SK-MEL-5 (cell line): ENCODE data around the gene DNAH8. TPM values are rescaled to one million over a fixed set of nuclear protein-coding genes. Genes with fewer than 3 reads are reported as not detected.

Experiments
- DNase-seq: peaks from one replicate; pipeline ENCODE4 v3.0.0-alpha.2; 2016; ENCODE audit warnings: low read depth, low spot score
- in situ Hi-C: cut with HindIII; loops from 2 replicates; pipeline ENCODE4 v1.10.0; 2016; ENCODE audit warnings: low sequenced_read_pairs, high pct_unique_total_duplicates, low pct_unique_long_range_greater_than_20kb
- total RNA-seq: library from RNA; depleted of rRNA; stranded (reverse); fragments of >200 nt; shearing (Covaris generic); gene quantifications from 2 replicates; pipeline ENCODE4 v1.2.3, GENCODE V29; 2014

Gene DNAH8
- total RNA-seq, 1 experiment from 2014 or later: under 0.01 TPM

DNA sequence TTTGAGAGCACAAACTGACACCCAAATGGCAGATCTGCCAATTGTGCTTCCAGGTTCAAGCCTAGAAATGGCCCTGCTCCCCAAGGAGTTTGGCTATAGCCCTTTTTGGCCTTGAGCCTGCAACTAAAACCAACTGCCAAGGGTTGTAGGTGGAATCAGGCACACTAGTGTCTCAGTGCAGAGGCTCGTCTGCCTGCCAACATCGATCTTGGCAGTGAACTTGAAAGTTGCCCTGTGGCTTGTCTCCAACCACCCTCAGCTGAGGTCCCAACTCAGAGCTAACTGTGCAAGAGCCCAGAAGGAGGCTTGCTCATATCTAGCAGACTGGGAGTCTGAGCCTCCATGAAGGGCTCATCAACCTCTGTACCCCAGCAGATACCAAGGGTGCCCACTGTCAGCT lies 240.8 kb downstream of the DNAH8 start:
- in situ Hi-C loops: no loop called here
- no peak for DNase-seq

DNA sequence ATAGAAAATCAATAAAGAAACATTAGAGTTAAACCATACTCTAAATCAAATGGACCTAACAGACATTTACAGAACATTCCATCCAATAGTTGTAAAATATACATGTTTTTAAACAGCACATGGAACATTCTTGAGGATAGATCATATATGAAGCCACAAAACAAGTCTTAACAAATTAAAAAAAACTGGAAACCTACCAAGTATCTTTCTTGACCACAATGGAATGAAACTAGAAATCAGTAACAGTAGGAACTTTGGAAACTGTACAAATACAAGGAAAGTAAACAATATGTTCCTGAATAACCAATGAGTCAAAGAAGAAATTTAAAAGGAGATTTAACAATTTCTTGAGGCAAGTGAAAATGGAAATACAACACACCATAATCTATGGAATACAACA lies 242.3 kb downstream of the DNAH8 start:
- in situ Hi-C loops: no loop called here
- DNase-seq: no peak

DNA sequence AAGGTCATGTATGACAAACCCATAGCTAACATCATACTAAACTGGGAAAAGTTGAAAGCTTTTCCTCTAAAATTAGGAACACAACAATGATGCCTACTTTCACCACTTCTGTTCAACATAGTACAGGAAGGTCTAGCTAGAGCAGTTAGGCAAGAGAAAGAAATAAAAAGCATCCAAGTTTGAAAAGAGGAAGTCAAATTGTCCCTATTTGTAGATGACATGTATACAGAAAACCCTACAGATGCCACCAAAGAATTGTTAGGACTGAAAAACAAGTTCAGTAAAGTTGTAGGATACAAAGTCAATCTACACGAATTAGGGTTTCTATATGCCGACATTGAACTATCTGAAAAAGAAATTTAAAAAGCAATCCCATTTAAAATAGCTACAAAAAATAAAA lies 244.0 kb downstream of the DNAH8 start:
- DNase-seq: no peak
- in situ Hi-C loops: no loop called here

DNA sequence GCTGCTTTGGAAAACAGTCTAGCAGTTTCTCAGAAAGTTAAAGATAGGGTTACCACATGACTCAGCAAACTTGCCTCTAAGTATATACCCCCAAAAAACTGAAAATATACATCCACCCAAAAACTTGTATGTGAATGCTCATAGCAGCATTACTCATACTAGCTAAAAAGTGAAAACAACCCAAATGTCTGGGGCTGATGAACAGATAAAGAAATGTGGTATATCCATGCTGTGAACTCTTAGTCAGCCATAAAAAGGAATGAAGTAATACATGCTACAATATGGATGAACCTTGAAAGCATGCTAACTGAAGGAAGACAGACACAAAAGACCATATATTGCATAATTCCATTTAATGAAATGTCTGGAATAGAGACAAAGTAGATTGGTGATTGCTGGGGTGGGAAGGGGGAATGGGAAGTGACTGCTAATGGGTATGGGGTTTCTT lies 253.6 kb downstream of the DNAH8 start:
- in situ Hi-C loops: no loop called here
- no peak for DNase-seq

DNA sequence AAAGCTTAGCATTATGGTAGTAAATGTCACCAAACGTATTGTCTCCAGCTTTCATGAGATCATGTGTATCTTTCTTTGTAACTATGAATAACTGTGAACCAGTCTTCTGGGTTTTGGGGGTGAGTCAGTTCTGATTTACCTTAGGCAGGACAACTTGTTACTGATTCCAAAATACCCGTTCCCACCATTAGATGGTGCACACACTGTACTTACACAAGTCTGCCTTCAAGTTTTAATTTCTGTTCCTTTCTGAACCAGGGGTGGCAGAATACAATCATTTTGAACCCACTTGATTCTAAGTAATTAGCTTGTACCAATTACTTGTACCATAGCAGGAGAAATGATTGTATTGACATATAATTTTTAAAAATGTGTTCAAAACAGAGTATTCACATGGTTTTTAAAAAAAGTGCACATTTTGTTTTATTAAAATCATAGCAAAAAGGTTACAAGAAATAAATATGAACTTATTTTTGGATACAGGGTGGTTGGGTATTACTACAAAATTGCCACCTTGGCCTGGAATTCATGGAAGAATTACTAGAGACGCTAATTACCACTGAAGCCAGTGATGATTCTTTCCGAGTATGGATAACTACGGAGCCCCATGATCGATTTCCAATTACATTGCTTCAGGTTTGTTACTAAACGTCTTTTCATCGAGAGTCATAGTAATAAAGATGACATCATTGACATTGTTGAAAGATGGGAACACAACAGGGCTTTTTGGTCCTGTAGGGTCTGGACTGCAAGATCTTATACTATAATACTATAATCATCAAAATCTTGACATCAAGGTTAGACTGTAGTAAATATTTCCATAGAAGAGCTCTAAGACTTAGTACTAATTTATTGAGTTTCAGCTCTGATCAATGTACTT lies 258.3 kb downstream of the DNAH8 start:
- in situ Hi-C loops: no loop called here
- DNase-seq: peak; percentile 77

DNA sequence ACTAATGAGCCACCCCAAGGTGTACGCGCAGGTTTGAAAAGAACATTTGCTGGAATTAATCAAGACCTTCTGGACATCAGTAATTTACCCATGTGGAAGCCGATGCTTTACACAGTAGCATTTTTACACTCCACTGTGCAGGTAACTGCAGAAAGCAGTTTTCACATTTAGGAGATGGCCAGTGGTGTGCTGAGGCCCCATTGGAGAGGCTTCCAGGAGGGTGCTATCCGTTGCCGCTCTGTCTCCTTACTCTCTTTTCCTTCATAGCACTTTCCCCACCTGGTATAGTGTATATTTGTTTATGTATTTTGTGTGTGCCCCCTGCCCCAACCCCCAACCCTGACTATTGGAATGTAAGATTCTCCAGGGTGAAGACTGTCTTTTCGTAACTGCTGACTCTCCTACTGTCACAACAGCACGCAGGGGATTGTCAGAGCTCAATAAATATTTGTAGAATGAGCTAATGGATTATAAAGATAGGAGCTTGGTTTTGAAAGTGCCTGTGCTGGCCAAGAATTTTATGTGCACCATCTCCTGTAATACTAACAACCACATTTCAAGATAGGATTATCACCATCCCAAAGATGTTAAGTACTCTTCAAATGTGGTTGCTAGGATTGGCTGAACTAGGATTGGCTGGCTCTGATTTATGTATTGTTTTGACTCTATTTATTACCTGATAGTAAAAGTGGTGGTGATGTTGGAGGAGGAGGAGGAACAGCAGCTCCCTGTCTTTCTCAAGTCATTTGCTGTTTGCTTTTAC lies 259.5 kb downstream of the DNAH8 start:
- in situ Hi-C loops: no loop called here
- no peak for DNase-seq

DNA sequence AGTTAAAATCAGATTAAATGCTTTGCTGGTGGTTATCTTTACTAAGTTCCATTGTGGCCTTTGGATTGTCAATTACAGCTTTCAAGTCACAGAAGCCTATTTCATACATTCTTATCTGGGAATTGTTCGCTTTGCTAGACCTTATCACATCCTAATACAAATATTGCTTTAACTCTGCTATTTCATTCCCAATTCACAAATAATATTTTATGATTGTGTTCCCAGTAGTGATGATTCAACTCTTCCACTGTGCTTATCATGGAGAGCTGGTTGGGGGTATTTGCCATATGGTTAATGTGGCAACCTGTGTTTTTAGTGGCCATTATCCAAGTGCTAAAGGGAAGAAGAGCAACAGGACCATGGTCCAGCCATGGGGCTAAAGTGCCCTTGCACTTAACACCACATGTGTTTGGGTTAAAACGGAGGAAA lies 260.5 kb downstream of the DNAH8 start:
- DNase-seq: no peak
- in situ Hi-C loops: no loop called here

DNA sequence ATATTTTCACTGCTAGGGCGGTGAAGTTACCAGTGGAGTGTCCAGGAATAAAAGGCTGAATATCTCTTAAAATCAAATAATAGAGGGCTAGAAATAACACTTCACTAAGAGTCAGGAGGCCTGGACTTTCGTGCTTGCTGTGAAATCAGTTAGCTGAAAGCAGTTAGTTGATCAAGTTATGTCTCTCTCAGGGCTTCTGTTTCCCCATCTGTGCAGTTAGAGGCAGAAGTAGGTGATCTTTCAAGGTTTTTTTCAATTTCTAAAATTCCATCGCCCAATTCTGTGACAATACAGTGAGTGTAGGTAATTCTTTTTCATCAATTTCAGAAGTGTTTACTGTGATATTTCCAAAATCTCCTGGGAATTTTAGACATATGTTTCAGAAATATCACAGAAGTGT lies 260.9 kb downstream of the DNAH8 start:
- no peak for DNase-seq
- in situ Hi-C loops: no loop called here

DNA sequence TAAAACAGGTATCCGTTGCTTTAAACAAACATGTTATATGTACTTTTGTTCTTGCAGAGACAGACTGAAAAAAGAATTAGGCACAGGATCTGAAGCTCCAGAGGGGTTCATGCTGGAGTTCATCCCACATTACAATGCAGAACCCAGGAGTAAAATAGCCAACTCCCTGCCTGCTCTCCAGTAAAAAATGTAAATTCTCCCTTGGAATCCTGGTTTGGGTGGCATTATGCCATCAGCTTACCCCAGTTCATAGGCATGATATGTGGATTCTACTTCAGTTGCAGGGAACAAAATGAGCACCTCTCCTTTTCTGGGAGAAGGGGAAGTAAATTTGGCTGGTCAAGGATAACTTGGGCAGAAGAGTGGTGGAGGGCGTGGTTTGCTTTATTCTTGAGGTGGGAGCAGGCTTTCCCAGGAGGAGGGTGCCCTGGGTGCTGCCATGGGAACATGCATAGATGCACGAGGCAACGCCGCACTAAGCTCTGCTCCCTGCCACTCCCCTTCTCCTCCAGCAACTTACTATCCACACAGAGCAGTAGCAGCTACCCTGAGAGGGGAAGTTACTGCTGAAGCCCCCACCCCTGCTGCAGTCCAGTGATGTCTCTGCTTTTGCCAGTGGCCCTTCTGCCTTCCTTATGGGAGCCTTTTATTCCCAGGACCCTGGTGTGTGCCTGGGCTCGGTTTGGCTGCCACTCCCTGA lies 261.8 kb downstream of the DNAH8 start:
- in situ Hi-C loops: no loop called here
- no peak for DNase-seq

DNA sequence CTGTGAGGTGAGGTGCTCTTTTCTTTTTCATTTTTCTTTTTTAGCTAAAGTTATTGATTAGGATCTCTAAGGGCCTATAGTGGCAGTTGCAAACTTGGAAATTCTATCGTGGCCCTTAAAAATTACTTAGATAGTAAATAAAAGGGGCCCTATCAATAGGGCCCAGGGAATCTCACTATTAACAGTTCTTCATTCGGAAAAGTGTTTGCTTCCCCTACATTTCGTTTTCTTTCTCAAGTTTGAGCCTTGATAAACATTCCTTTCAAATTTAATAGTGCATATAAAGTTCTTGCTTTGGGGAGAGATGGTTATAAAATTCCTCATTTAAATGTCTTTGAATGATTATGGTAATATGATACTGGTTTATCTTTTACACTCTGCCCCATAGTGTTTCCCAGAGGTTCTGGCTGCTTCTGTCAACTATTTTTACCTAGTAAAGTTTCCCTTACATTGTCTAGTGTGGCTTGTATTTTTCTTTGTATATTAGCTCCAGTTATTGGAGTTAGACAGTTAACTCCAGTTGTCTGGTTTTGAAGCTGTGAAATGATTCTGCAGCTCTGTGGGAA lies 263.1 kb downstream of the DNAH8 start:
- in situ Hi-C loops: no loop called here
- no peak for DNase-seq

DNA sequence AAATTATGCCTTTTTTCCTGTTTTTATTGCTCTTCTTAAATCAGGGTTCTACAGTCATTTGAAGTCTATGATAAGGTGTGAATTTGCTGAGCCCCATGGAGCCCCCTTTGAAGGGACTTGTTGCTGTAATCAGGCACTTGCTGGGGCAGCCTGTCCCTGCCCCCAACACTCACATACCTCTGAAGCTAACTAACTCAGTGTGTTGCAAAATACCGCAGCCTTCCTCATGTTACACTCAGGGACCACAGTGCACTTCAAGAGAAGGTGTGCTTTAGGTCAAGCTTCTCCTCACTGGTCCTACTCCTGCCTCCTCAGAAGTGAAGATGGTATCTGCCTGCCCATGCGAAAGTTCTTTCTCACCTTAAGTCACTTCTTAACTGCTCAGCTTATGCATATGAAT lies 267.4 kb downstream of the DNAH8 start:
- no peak for DNase-seq
- in situ Hi-C loops: no loop called here

DNA sequence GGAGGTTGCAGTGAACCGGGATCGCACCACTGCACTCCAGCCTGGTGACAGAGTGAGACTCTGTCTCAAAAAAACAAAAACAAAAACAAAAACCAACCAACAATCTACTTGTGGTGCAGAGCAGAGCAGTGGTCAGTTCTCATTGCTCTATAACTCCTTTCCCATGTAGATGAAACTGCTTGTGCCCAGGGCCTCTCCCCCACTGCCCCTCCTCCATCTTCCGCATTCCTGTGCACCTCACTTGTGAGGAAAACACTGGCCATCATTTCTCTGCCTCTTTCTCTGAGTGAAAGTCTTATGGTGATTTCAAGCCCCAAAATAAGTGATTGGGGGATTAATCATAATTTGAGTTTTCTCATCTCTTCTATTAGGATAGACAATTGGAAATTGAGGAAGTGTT lies 269.6 kb downstream of the DNAH8 start:
- no peak for DNase-seq
- in situ Hi-C loops: no loop called here

DNA sequence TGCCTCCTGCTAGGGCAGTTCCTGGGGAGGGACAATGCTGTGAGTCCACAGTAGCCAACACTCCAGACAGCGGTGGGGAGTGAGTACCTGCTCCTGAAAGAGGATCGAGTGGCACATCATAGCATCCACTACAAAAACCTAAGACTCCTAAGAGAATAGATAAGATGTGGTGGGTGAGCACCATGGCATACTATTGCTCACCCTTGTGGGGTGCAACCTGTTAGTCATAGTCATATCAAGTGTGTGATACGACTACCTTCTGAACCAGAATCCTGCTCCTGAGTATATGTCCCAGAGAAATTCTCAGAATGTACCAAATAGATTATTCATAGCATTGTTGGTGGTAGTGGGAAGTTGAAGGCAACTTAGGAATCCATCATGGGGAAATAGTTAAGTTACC lies 270.7 kb downstream of the DNAH8 start:
- DNase-seq: no peak
- in situ Hi-C loops: no loop called here

DNA sequence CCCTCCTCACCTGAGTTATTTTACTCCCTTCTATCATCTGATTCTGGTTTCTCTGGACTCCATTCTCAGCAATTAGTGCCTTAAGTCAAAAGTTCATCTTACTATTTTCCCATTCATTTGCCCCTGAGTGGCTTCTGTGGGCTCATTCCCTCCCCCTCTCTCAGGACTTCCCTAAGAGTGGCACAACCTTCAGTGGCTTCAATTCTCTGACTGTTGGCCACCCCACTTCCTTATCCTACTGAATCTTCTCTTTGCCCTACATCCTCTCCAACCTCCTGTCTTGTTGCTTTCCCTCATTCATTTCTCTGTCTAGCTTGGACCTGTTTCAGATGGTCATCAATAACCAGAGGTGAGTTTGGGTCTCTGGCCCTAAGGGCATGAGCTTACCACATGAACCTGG lies 272.4 kb downstream of the DNAH8 start:
- DNase-seq: no peak
- in situ Hi-C loops: no loop called here

DNA sequence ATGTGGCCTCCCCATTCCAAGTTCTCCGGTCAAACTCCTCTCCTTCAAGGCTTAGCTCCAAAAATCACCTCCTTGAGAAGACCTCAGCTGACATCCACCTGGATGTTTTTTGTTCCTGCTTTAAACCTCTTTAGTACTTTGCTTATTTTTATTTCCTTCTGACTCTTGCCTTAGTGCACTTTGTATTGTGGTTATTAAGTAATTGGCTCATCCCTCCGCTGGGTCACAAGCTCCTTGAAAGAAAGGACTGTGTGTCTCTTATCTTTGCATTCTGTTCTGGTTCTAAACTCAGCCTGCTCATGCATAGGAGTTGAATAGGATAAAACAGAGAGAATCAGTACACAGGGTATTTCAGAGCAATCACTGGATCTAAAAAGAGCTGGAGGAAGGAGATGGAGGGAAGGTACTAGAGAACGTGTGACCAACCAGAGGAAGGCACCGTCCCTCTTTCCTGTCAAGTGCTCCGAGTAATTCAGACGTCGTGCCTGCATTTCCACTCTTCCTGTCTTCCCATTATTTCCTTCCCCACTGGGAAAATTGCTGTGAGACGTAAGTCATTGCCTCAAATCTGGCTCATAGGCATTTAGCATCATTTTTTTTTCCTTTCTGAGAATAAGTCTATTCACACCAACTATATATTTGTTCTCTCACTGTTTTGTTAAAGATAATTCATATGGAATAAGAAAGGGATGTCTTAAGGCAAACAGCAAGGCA lies 273.8 kb downstream of the DNAH8 start:
- in situ Hi-C loops: no loop called here
- no peak for DNase-seq

DNA sequence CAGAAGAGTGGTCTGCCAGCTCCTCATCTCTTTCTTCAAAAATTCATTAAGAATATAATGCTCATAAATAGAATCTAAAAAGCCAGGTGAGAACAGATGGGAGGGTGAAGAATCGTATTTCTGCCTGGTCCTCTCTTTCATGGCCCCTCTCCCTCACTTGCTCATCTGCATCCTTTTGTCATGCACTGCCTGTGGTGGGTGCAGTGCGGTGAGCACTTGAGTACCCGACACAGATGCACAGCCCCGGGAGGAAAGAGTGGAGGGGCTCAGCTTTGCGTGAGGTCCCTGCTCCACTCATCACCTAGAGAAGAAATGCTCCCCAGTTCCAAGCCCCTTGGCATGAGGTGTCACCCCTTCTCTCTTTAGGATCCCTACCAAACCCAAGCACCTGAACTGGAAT lies 275.4 kb downstream of the DNAH8 start:
- in situ Hi-C loops: no loop called here
- no peak for DNase-seq

DNA sequence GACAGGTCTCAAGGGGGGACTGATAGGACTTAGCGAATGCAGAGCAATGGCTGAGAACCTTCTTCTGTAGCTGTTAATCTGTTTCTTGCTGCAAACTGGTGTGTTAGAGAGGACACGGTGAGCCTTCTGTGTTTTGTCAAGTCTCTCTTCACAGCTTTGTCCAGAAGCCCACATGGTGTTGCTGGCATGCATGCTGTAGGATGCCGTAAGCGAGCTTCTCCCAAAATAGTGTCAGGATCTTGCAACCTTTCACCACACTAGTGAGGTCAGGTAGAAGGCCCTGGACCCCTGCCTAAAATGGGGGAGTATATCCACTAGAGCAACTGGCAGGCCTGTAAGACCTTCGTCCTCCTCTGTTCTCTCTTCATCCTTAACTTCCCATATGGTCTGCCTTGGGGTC lies 281.6 kb downstream of the DNAH8 start:
- in situ Hi-C loops: no loop called here
- DNase-seq: no peak
